Gastrocnemius medialis (tissue), 4 donors: ENCODE data around the gene KLF2. TPM values are rescaled to one million over a fixed set of nuclear protein-coding genes. Genes with fewer than 3 reads are reported as not detected.

Experiments used
- ATAC-seq, 2 donors: fragments of 150-250 bp; one replicate each; pipeline ENCODE4 v1.9.1; 2016
- DNase-seq, 2 donors: peaks; one replicate each; pipeline ENCODE4 v3.0.0-alpha.2; 2019
- H3K27ac ChIP-seq, 4 donors: fragments of 200-600 bp; sonication (generic); 1 replicate in 1 of 4; 2 replicates in 3 of 4; pipeline ENCODE4 v1.5.1; 2016 to 2018; ENCODE audit warnings: mild to moderate bottlenecking in 2 of 4, moderate library complexity in 1 of 4
- H3K27me3 ChIP-seq, 3 donors: fragments of 200-600 bp; sonication (generic) in 2 of 3; 1 replicate in 1 of 3; 2 replicates in 2 of 3; pipeline versions ENCODE4 v1.5.1 to v1.6.0; 2016 to 2019; ENCODE audit warnings: mild to moderate bottlenecking in 1 of 3, moderate library complexity in 1 of 3
- H3K36me3 ChIP-seq, 2 donors: fragments of 200-600 bp; sonication (generic) in 1 of 2; one replicate each; pipeline ENCODE4 v1.5.1; 2017 to 2018
- H3K4me1 ChIP-seq, 2 donors: fragments of 200-600 bp; sonication (generic) in 1 of 2; one replicate each; pipeline ENCODE4 v1.5.1; 2016 to 2017; ENCODE audit warnings: mild to moderate bottlenecking in 2 of 2
- H3K4me3 ChIP-seq, 4 donors: fragments of 200-600 bp; sonication (generic) in 3 of 4; 1 replicate in 1 of 4; 2 replicates in 3 of 4; pipeline ENCODE4 v1.5.1; 2016 to 2019; ENCODE audit warnings: mild to moderate bottlenecking in 2 of 4
- H3K9me3 ChIP-seq, 3 donors: fragments of 200-600 bp; sonication (generic) in 2 of 3; 1 replicate in 1 of 3; 2 replicates in 2 of 3; pipeline ENCODE4 v1.5.1; 2016 to 2019
- POLR2A ChIP-seq, 2 donors: fragments of 450-650 bp; IDR thresholded peaks; one replicate each; pipeline ENCODE4 v1.6.1; 2017; ENCODE audit warnings: antibody characterized with exemption in 2 of 2, mild to moderate bottlenecking in 2 of 2, moderate library complexity in 2 of 2
- in situ Hi-C, 4 donors: fragments of 200-750 bp; cut with MboI; loops; one replicate each; pipeline versions ENCODE4 v1.15.0 to v1.8.0; 2017; ENCODE audit warnings: low sequenced_read_pairs in 4 of 4
- intact Hi-C: fragments of 100-400 bp; cut with DNase I; formaldehyde crosslinking; loops from one replicate; pipeline ENCODE4 v1.15.1; 2023; ENCODE audit warnings: low total_unique reads
- total RNA-seq, 4 donors: library from RNA; depleted of rRNA; stranded (reverse); fragments of >200 nt; gene quantifications; one replicate each; pipeline versions ENCODE4 v1.1.0 to v1.2.3, GENCODE V29; 2016
- TF ChIP-seq, protein P1 (sequence below), 5 experiments: fragments of 450-650 bp in 3 of 5; fragments of 200-600 bp in 2 of 5; sonication (generic) in 2 of 5; IDR thresholded peaks in 4 of 5; conservative IDR thresholded peaks in 1 of 5; 1 replicate in 4 of 5; 2 replicates in 1 of 5; pipeline ENCODE4 v1.5.1; 2016 to 2019; ENCODE audit warnings: antibody characterized with exemption in 5 of 5, mild to moderate bottlenecking in 3 of 5, moderate library complexity in 3 of 5

KLF2 gene
- total RNA-seq, 4 donors from 2014 or later = 6.8 to 45.6 (median 32.0) TPM

DNA sequence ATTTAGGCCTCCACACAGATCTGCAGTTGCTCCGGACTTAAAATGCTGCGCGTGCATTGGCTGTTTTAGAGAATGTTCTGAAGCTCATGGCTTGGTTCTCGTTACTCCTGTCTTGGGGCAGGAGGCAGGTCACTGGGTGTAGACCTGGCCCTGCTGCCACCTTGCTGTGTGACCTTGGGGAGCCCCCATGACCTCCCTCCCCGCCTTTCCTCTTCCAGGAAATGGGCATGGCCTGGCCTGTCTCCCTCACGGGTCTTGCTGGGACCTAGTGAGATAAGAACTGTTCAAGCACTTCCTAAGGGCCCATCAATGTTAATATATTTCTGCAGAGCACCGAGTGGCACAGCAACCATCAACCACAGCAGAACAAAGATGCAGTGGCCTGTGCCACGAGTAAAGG lies 49.4 kb downstream of the KLF2 start:
- H3K27ac ChIP-seq = no peak overlapping the region
- TF ChIP-seq, protein P1, sequence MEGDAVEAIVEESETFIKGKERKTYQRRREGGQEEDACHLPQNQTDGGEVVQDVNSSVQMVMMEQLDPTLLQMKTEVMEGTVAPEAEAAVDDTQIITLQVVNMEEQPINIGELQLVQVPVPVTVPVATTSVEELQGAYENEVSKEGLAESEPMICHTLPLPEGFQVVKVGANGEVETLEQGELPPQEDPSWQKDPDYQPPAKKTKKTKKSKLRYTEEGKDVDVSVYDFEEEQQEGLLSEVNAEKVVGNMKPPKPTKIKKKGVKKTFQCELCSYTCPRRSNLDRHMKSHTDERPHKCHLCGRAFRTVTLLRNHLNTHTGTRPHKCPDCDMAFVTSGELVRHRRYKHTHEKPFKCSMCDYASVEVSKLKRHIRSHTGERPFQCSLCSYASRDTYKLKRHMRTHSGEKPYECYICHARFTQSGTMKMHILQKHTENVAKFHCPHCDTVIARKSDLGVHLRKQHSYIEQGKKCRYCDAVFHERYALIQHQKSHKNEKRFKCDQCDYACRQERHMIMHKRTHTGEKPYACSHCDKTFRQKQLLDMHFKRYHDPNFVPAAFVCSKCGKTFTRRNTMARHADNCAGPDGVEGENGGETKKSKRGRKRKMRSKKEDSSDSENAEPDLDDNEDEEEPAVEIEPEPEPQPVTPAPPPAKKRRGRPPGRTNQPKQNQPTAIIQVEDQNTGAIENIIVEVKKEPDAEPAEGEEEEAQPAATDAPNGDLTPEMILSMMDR (IDR thresholded peaks at IDR 0.05 in 4 of 5, conservative IDR thresholded peaks at IDR 0.05 in 1 of 5) = no peak
- no peak for TF ChIP-seq POLR2A (IDR thresholded peaks at IDR 0.05)
- no peak for ATAC-seq
- no peak for DNase-seq
- H3K4me1 ChIP-seq = peaks cover 12 to 42% of the 10 kb centered on the region in 2 donors
- no peaks in the 10 kb centered on the region for H3K9me3 ChIP-seq
- H3K27me3 ChIP-seq = no peaks in the 10 kb centered on the region
- H3K4me3 ChIP-seq = no peak overlapping the region
- in situ Hi-C loops (no loop called here), intact Hi-C loops (no loop called here)
- H3K36me3 ChIP-seq = peaks cover 0 to 34% of the 10 kb centered on the region in 2 donors

DNA sequence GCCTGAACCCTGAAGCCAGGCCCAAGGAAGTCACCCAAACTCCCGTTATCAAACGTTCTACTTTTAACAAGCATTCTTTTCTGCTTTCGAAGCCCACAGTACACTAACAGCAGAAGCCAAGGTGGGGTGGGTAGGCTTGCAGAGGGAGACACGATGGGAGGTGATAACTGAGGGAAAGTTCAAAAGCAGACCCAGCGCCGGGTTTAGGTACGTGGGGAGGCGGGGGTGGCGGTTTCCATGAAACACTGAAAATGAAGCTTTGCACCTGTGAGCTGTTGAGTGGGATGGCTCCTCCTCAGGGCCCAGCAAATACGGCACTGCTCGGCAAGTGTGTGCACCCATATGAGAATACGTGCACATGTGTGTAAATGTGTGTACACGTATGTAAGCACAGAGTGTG lies 49.8 kb downstream of the KLF2 start:
- peaks cover 0 to 34% of the 10 kb centered on the region in 2 donors for H3K36me3 ChIP-seq
- no peak for DNase-seq
- in situ Hi-C loops = no loop called here
- H3K27me3 ChIP-seq = no peaks in the 10 kb centered on the region
- H3K9me3 ChIP-seq = no peaks in the 10 kb centered on the region
- no peak overlapping the region for H3K4me3 ChIP-seq
- ATAC-seq = no peak
- no peak overlapping the region for H3K27ac ChIP-seq
- peaks cover 12 to 38% of the 10 kb centered on the region in 2 donors for H3K4me1 ChIP-seq
- TF ChIP-seq, protein P1 (IDR thresholded peaks at IDR 0.05 in 4 of 5, conservative IDR thresholded peaks at IDR 0.05 in 1 of 5) = no peak
- intact Hi-C loops = no loop called here

GRCh38 chr19:16375157-16375935 lies 50.7 kb downstream of the KLF2 start:
- DNase-seq = no peak
- intact Hi-C loops (no loop called here), in situ Hi-C loops (no loop called here)
- H3K9me3 ChIP-seq = no peaks in the 10 kb centered on the region
- no peak for ATAC-seq
- peaks cover 0 to 34% of the 10 kb centered on the region in 2 donors for H3K36me3 ChIP-seq
- H3K27ac ChIP-seq = no peak overlapping the region
- no peaks in the 10 kb centered on the region for H3K27me3 ChIP-seq
- H3K4me1 ChIP-seq = peaks cover 12 to 31% of the 10 kb centered on the region in 2 donors
- H3K4me3 ChIP-seq = no peak overlapping the region
- TF ChIP-seq, protein P1 (IDR thresholded peaks at IDR 0.05 in 4 of 5, conservative IDR thresholded peaks at IDR 0.05 in 1 of 5) = no peak
- TF ChIP-seq POLR2A (IDR thresholded peaks at IDR 0.05) = no peak

DNA sequence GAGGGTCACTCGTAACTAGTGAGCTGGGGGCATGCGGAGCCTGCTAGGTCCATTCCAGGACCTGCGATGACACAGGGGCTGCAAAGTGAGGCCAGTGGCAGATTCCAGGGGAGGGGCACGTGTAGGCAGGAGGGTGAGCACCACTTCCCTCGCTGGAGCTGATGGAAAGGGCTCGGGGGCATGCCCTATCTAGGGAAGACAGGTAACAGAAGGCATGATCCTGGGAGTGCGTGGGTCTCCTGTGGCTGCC lies 51.2 kb downstream of the KLF2 start:
- in situ Hi-C loops = no loop called here

More for the DNA sequence above, 51.2 kb downstream of the KLF2 start:
- TF ChIP-seq, protein P1 (IDR thresholded peaks at IDR 0.05 in 4 of 5, conservative IDR thresholded peaks at IDR 0.05 in 1 of 5) = no peak
- no peak for TF ChIP-seq POLR2A (IDR thresholded peaks at IDR 0.05)
- H3K4me3 ChIP-seq = no peak overlapping the region
- peaks cover 12 to 26% of the 10 kb centered on the region in 2 donors for H3K4me1 ChIP-seq
- H3K9me3 ChIP-seq = no peaks in the 10 kb centered on the region
- H3K27ac ChIP-seq = no peak overlapping the region
- intact Hi-C loops = no loop called here
- H3K36me3 ChIP-seq = peaks cover 0 to 34% of the 10 kb centered on the region in 2 donors
- H3K27me3 ChIP-seq = no peaks in the 10 kb centered on the region
- no peak for ATAC-seq
- DNase-seq = no peak
